Thyroid gland (tissue), 4 donors: ENCODE measurements around the gene CEP85.

Source experiments
- POLR2A ChIP-seq, 2 donors: fragments of 450-650 bp; IDR thresholded peaks; one replicate each; pipeline ENCODE4 v1.6.1; 2017; ENCODE audit warnings: antibody characterized with exemption in 2 of 2, mild to moderate bottlenecking in 2 of 2, moderate library complexity in 1 of 2
- TF ChIP-seq, protein P1 (sequence below), 6 experiments: fragments of 200-600 bp in 3 of 6; fragments of 450-650 bp in 3 of 6; sonication (generic) in 3 of 6; IDR thresholded peaks; one replicate each; pipeline ENCODE4 v1.5.1; 2016 to 2019; ENCODE audit warnings: antibody characterized with exemption in 6 of 6, mild to moderate bottlenecking in 2 of 6, inconsistent platforms in 1 of 6, moderate library complexity in 1 of 6

- TF ChIP-seq, protein P1, sequence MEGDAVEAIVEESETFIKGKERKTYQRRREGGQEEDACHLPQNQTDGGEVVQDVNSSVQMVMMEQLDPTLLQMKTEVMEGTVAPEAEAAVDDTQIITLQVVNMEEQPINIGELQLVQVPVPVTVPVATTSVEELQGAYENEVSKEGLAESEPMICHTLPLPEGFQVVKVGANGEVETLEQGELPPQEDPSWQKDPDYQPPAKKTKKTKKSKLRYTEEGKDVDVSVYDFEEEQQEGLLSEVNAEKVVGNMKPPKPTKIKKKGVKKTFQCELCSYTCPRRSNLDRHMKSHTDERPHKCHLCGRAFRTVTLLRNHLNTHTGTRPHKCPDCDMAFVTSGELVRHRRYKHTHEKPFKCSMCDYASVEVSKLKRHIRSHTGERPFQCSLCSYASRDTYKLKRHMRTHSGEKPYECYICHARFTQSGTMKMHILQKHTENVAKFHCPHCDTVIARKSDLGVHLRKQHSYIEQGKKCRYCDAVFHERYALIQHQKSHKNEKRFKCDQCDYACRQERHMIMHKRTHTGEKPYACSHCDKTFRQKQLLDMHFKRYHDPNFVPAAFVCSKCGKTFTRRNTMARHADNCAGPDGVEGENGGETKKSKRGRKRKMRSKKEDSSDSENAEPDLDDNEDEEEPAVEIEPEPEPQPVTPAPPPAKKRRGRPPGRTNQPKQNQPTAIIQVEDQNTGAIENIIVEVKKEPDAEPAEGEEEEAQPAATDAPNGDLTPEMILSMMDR (IDR thresholded peaks at IDR 0.05), result no peak
- no peak for TF ChIP-seq POLR2A (IDR thresholded peaks at IDR 0.05)
Measured at GRCh38 chr1:26305667-26306289, 71.8 kb downstream of the CEP85 start.
